AG04450 (cell line): Measurements from ENCODE around the gene TFCP2L1. TPM values are rescaled to one million over a fixed set of nuclear protein-coding genes. Genes with fewer than 3 reads are reported as not detected.
"Not testable (repeated sequence)": the region's sequence is repeated elsewhere in the genome, so short reads cannot be mapped to it uniquely, and the experiment has no call there.

Experiments
- CTCF ChIA-PET: fragments of 300-600, 350-600 bp; formaldehyde crosslinking; extraction: SDS; loops from one replicate; lab custom pipeline; 2022; ENCODE audit warnings: antibody characterized with exemption, inconsistent platforms; lab: Charles Lee
- POLR2A ChIA-PET: fragments of 350-600 bp; formaldehyde crosslinking; extraction: SDS; loops from one replicate; lab custom pipeline; 2021; ENCODE audit warnings: antibody characterized with exemption, inconsistent platforms; lab: Yijun Ruan, JAX
- DNase-seq: peaks from one replicate; pipeline ENCODE4 v3.0.0-alpha.2; 2011; ENCODE audit warnings: low read depth, low spot score
- H3K27ac ChIP-seq: one replicate; pipeline ENCODE4 v1.5.1; 2012; ENCODE audit warnings: low read depth, low read length, control low read depth
- H3K27me3 ChIP-seq: one replicate; pipeline ENCODE4 v1.6.0; 2012; ENCODE audit warnings: low read length; ENCODE audit not compliant: control insufficient read depth, insufficient read depth
- H3K4me3 ChIP-seq: 2 replicates; pipeline ENCODE4 v1.5.1; 2011; ENCODE audit warnings: mild to moderate bottlenecking, low read depth, low read length, control low read depth
- H3K9me3 ChIP-seq: 2 replicates; pipeline ENCODE4 v1.5.1; 2012; ENCODE audit warnings: low read length; ENCODE audit not compliant: control insufficient read depth, insufficient read depth
- polyA plus RNA-seq: library from polyadenylated mRNA; depleted of rRNA; stranded (reverse); fragments of >200 nt; gene quantifications from 2 replicates; pipeline ENCODE4 v1.2.3, GENCODE V29; 2011
- TF ChIP-seq, protein P1 (sequence below): IDR thresholded peaks from 2 replicates; pipeline ENCODE4 v1.5.1; 2011; ENCODE audit warnings: low read depth, low read length, control low read depth, inconsistent platforms

Gene TFCP2L1
- polyA plus RNA-seq, 1 experiment: not detected

DNA sequence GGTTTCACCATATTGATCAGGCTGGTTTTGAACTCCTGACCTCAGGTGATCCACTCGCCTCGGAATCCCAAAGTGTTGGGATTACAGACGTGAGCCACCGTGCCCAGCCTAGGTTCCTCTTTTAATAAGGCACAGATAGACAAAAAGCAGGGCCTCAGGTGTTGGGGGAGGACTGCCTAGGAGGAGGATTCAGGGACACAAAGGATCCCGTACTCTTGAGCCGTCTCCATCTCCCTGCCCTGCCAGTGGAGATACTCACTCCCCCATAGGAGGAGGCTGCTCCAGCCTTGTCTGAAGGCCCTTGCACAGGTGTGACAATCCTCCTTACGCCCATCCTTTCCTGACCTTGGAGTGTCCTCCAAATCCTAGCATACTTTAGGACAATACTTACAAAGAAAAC, 32.0 kb upstream of the TFCP2L1 start:
- ChIA-PET POLR2A (no interaction called here), CTCF (no interaction called here)
- Histone ChIP-seq H3K27me3 (peaks cover 6% of the 10 kb centered on the region), H3K4me3 (no peak overlapping the region), H3K27ac (no peak overlapping the region), H3K9me3 (no peaks in the 10 kb centered on the region)
- TF ChIP-seq, protein P1, sequence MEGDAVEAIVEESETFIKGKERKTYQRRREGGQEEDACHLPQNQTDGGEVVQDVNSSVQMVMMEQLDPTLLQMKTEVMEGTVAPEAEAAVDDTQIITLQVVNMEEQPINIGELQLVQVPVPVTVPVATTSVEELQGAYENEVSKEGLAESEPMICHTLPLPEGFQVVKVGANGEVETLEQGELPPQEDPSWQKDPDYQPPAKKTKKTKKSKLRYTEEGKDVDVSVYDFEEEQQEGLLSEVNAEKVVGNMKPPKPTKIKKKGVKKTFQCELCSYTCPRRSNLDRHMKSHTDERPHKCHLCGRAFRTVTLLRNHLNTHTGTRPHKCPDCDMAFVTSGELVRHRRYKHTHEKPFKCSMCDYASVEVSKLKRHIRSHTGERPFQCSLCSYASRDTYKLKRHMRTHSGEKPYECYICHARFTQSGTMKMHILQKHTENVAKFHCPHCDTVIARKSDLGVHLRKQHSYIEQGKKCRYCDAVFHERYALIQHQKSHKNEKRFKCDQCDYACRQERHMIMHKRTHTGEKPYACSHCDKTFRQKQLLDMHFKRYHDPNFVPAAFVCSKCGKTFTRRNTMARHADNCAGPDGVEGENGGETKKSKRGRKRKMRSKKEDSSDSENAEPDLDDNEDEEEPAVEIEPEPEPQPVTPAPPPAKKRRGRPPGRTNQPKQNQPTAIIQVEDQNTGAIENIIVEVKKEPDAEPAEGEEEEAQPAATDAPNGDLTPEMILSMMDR: no peak
- DNase-seq: no peak

DNA sequence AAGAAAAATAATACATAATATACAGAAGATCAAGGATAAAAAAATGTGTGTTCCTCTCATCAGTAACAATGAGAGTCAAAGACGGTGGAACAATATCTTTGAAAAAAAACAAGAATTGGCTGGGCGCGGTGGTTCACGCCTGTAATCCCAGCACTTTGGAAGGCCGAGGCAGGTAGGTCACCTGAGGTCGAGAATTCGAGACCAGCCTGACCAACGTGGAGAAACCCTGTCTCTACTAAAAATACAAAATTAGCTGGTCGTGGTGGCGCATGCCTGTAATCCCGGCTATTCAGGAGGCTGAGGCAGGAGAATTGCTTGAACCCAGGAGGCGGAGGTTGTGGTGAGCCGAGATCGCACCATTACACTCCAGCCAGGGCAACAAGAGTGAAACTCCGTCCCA, 28.7 kb upstream of the TFCP2L1 start:
- H3K27me3 ChIP-seq, CTCF ChIA-PET, POLR2A ChIA-PET, H3K9me3 ChIP-seq, H3K4me3 ChIP-seq, H3K27ac ChIP-seq, DNase-seq: not testable (repeated sequence)

DNA sequence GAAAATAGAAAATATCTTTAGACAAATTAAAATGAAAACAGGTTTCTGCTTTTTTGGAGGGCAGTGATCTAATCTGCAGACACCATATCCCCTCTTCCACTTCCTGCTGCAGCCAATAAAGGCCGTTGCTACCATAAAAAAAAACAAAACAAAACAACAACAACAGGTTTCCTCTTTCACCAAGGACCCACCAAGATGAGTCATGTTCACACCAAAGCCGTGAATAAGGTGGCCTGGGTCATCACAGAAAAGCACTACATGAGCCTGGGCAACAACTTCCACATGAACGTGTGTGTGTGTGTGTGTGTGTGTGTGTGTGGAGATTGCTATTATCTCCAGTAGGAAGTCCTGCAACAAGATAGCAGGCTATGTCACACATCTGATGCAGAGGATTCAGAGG, 24.8 kb upstream of the TFCP2L1 start:
- CTCF ChIA-PET: no interaction called here
- H3K9me3 ChIP-seq: no peaks in the 10 kb centered on the region
- DNase-seq: no peak
- H3K27me3 ChIP-seq: peaks cover 4% of the 10 kb centered on the region
- TF ChIP-seq, protein P1: no peak
- H3K27ac ChIP-seq: no peak overlapping the region
- H3K4me3 ChIP-seq: no peak overlapping the region
- POLR2A ChIA-PET: no interaction called here

DNA sequence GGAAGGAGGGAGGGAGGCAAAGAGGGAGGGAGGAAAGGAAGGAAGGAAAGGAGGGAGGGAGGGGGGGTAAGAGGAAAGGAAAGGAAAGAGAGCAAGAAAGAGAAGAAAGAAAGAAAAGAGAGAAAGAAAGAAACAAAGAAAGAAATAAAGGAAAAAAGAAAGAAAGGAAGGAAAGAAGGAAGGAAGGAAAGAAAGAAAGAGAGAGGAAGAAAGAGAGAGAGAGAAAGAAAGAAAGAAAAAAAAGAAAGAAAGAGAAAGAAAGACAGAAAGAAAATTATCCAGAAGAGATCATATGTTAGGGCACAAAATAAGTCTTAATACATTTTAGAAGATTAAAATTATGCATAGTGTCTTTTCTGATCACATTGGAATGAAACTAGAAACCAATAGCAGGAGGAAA, 24.3 kb upstream of the TFCP2L1 start:
- Histone ChIP-seq H3K4me3 (no peak overlapping the region), H3K27ac (no peak overlapping the region), H3K27me3 (peaks cover 8% of the 10 kb centered on the region), H3K9me3 (no peaks in the 10 kb centered on the region)
- ChIA-PET CTCF (no interaction called here), POLR2A (no interaction called here)
- DNase-seq: no peak
- TF ChIP-seq, protein P1: no peak

DNA sequence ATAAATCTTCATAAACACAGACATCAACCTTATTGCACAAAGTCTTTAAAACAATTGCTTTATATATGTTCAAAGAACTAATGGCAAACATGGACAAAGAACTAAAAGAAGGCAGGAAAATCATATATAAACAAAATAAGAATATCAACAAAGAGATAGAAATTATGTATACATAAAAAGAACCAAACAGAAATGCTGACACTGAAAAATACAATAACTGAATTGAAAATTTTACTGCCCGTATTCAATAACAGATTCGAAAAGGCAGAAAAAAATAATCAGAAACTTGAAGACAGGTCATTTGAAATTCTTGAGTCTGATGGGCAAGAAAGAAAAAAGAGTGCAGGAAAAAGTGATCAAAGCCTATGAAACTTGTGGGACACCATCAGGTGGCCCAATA, 22.0 kb upstream of the TFCP2L1 start:
- H3K4me3 ChIP-seq: no peak overlapping the region
- peaks cover 11% of the 10 kb centered on the region for H3K27me3 ChIP-seq
- DNase-seq: no peak
- TF ChIP-seq, protein P1: no peak
- no peak overlapping the region for H3K27ac ChIP-seq
- ChIA-PET CTCF (no interaction called here), POLR2A (no interaction called here)
- H3K9me3 ChIP-seq: no peaks in the 10 kb centered on the region

DNA sequence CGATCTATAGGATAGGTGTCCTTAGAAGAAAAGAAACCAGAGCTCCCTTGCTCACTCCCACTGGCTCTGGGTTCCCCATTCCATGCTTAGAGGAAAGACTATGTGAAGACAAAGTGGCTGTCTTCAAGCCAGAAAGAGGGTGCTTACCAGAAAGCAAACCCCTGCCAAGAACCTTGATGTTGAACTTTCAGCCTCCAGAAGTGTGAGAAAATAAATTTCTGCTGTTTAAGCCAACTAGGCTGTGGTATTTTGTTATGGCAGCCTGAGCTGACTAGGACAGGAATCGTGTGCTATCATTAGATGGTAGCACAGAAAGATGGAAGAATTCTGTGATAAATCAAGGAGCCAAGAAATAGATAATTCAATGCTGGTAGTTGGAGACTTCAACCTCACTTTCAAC, 19.9 kb upstream of the TFCP2L1 start:
- Histone ChIP-seq H3K9me3 (no peaks in the 10 kb centered on the region), H3K4me3 (no peak overlapping the region), H3K27ac (no peak overlapping the region), H3K27me3 (peaks cover 17% of the 10 kb centered on the region)
- ChIA-PET CTCF (interaction anchor here (0.7 kb wide), 1 partner anchor 191 kb away, joined by 9 read pairs; no protein-coding TSS in a partner anchor), POLR2A (no interaction called here)
- no peak for DNase-seq
- TF ChIP-seq, protein P1: no peak
